ENCODE results near the gene AQP1. TPM values are rescaled to one million over a fixed set of nuclear protein-coding genes. Genes with fewer than 3 reads are reported as not detected.

The AQP1 gene
- total RNA-seq, 1 donor from 2014 or later, result 243 TPM

GRCh38 chr7:30918676-30919075, 7.0 kb downstream of the AQP1 start:
- Histone ChIP-seq H3K4me1 (peaks cover 28% of the 10 kb centered on the region), H3K27me3 (no peaks in the 10 kb centered on the region), H3K9me3 (no peaks in the 10 kb centered on the region), H3K36me3 (no peaks in the 10 kb centered on the region), H3K4me3 (no peak overlapping the region), H3K27ac (peak overlapping the region; percentile 24)
- DNase-seq (ENCODE audit: extremely low spot score in 2 of 2), result no peak
- intact Hi-C loops (cut with DNase I), result no loop called here
- TF ChIP-seq CTCF (IDR thresholded peaks at IDR 0.05) (no peak), POLR2AphosphoS5 (IDR thresholded peaks at IDR 0.05; ENCODE audit: insufficient read depth in 1 of 2, low read depth in 1 of 2) (no peak), POLR2A (IDR thresholded peaks at IDR 0.05) (no peak)

- no peaks in the 10 kb centered on the region for H3K9me3 ChIP-seq
- TF ChIP-seq POLR2AphosphoS5 (IDR thresholded peaks at IDR 0.05; ENCODE audit: insufficient read depth in 1 of 2, low read depth in 1 of 2), result no peak
- no peak for TF ChIP-seq POLR2A (IDR thresholded peaks at IDR 0.05)
- TF ChIP-seq CTCF (IDR thresholded peaks at IDR 0.05), result no peak
- H3K27ac ChIP-seq, result peak overlapping the region; percentile 10
- no peaks in the 10 kb centered on the region for H3K36me3 ChIP-seq
- H3K4me3 ChIP-seq, result no peak overlapping the region
- no peak for DNase-seq (ENCODE audit: extremely low spot score in 2 of 2)
- H3K4me1 ChIP-seq, result peaks cover 21% of the 10 kb centered on the region
- intact Hi-C loops (cut with DNase I), result no loop called here
- no peaks in the 10 kb centered on the region for H3K27me3 ChIP-seq
Observed at GRCh38 chr7:30920021-30920583, 8.4 kb downstream of the AQP1 start.

GRCh38 chr7:30920584-30921539, 9.2 kb downstream of the AQP1 start:
- Histone ChIP-seq H3K27ac (peak overlapping the region; percentile 65), H3K9me3 (no peaks in the 10 kb centered on the region), H3K4me1 (peaks cover 21% of the 10 kb centered on the region), H3K27me3 (no peaks in the 10 kb centered on the region), H3K4me3 (no peak overlapping the region), H3K36me3 (no peaks in the 10 kb centered on the region)
- DNase-seq (ENCODE audit: extremely low spot score in 2 of 2), result peak in 1 of 2 donors; percentile 75
- no peak for TF ChIP-seq POLR2A (IDR thresholded peaks at IDR 0.05)
- TF ChIP-seq POLR2AphosphoS5 (IDR thresholded peaks at IDR 0.05; ENCODE audit: insufficient read depth in 1 of 2, low read depth in 1 of 2), result no peak
- no peak for TF ChIP-seq CTCF (IDR thresholded peaks at IDR 0.05)
- intact Hi-C loops (cut with DNase I), result no loop called here

GRCh38 chr7:30921540-30922401, 10.1 kb downstream of the AQP1 start:
- H3K27ac ChIP-seq, result peak overlapping the region; percentile 65
- intact Hi-C loops (cut with DNase I), result no loop called here
- no peaks in the 10 kb centered on the region for H3K9me3 ChIP-seq
- no peak overlapping the region for H3K4me3 ChIP-seq
- peaks cover 21% of the 10 kb centered on the region for H3K4me1 ChIP-seq
- DNase-seq (ENCODE audit: extremely low spot score in 2 of 2), result peak in 1 of 2 donors; percentile 76
- TF ChIP-seq POLR2AphosphoS5 (IDR thresholded peaks at IDR 0.05; ENCODE audit: insufficient read depth in 1 of 2, low read depth in 1 of 2) (no peak), POLR2A (IDR thresholded peaks at IDR 0.05) (no peak), CTCF (IDR thresholded peaks at IDR 0.05) (no peak)
- no peaks in the 10 kb centered on the region for H3K27me3 ChIP-seq
- no peaks in the 10 kb centered on the region for H3K36me3 ChIP-seq
